Small intestine (tissue), 7 donors: Measurements from ENCODE around the gene GRPEL2. TPM values are rescaled to one million over a fixed set of nuclear protein-coding genes. Genes with fewer than 3 reads are reported as not detected.
A peak's percentile ranks its signal among the peaks of the same experiment; 100 is the strongest.

Experiments
- DNase-seq, 2 donors: peaks; one replicate each; pipeline versions ENCODE4 v3.0.0 to v3.0.0-alpha.2; 2013
- FAIRE-seq: peaks from 2 replicates; lab custom pipeline; 2012; peaks lifted over from hg19 to GRCh38; lab: Jason Lieb, UNC
- H3K27ac ChIP-seq, 3 donors: one replicate each; pipeline ENCODE4 v1.5.1; 2013; ENCODE audit warnings: low read length in 2 of 3, mild to moderate bottlenecking in 2 of 3, control low read depth in 1 of 3, inconsistent platforms in 1 of 3, low read depth in 1 of 3, moderate library complexity in 1 of 3
- H3K27me3 ChIP-seq, 3 donors: one replicate each; pipeline ENCODE4 v1.6.1; 2013; ENCODE audit warnings: low read length in 3 of 3, inconsistent platforms in 1 of 3; ENCODE audit not compliant: control insufficient read depth in 3 of 3, insufficient read depth in 3 of 3
- H3K36me3 ChIP-seq, 3 donors: one replicate each; pipeline ENCODE4 v1.6.1; 2013; ENCODE audit warnings: low read length in 3 of 3, inconsistent platforms in 1 of 3, low read depth in 1 of 3, mild to moderate bottlenecking in 1 of 3, moderate library complexity in 1 of 3; ENCODE audit not compliant: control insufficient read depth in 3 of 3, insufficient read depth in 2 of 3
- H3K4me1 ChIP-seq, 3 donors: one replicate each; pipeline ENCODE4 v1.6.1; 2013; ENCODE audit warnings: low read length in 2 of 3, inconsistent platforms in 1 of 3, low read depth in 1 of 3, mild to moderate bottlenecking in 1 of 3, moderate library complexity in 1 of 3; ENCODE audit not compliant: control insufficient read depth in 3 of 3, insufficient read depth in 2 of 3
- H3K4me3 ChIP-seq, 3 donors: one replicate each; pipeline ENCODE4 v1.5.1; 2013; ENCODE audit warnings: low read length in 3 of 3, control low read depth in 1 of 3, inconsistent platforms in 1 of 3, low read depth in 1 of 3, mild to moderate bottlenecking in 1 of 3, moderate library complexity in 1 of 3
- H3K9me3 ChIP-seq, 2 donors: one replicate each; pipeline ENCODE4 v1.6.1; 2013; ENCODE audit warnings: low read depth in 1 of 2, low read length in 1 of 2; ENCODE audit not compliant: control insufficient read depth in 2 of 2, insufficient read depth in 1 of 2
- WGBS, 3 donors: extraction: QIAGEN DNeasy Blood & Tissue Kit; methylation state at CpG; one replicate each; pipeline ENCODE4 v1.1.7; 2013; 5-methylcytosine and 5-hydroxymethylcytosine counted together
- polyA plus RNA-seq, 4 donors: library from polyadenylated mRNA; stranded (reverse) in 3 of 4; unstranded in 1 of 4; fragments of 200-250 nt in 3 of 4; fragments of 120-200 nt in 1 of 4; gene quantifications; one replicate each; pipeline versions ENCODE4 v1.2.1 to v1.2.3, GENCODE V29; 2013
- donor health status: healthy with polysubstance abuse.
- donor health status: control.
- donor health status: control.
- donor health status: Bipolar disorder and iron deficiency.
- donor health status: healthy.

GRPEL2 gene
- polyA plus RNA-seq, 4 donors: 2.9 to 16.3 (median 8.7) TPM

GRCh38 chr5:149381986-149382338, 36.7 kb downstream of the GRPEL2 start:
- Histone ChIP-seq H3K4me3 (no peak overlapping the region), H3K27me3 (peaks cover 0 to 3% (median 0%) of the 10 kb centered on the region in 3 donors), H3K4me1 (peaks cover 0 to 19% (median 0%) of the 10 kb centered on the region in 3 donors), H3K36me3 (no peaks in the 10 kb centered on the region), H3K9me3 (no peaks in the 10 kb centered on the region), H3K27ac (peak overlapping the region in 2 of 3 donors; percentile 68 to 86)
- FAIRE-seq (no peak), DNase-seq (peak; percentile 60 to 82)
- WGBS, 3 donors: 34 to 37% (median 36%) methylated on average over 16 of the region's 16 CpGs

GRCh38 chr5:149382517-149383220, 37.4 kb downstream of the GRPEL2 start:
- WGBS, 3 donors: 76 to 81% (median 81%) methylated on average over 12 of the region's 12 CpGs
- no peaks in the 10 kb centered on the region for H3K9me3 ChIP-seq
- peaks cover 0 to 3% (median 0%) of the 10 kb centered on the region in 3 donors for H3K27me3 ChIP-seq
- DNase-seq: no peak
- FAIRE-seq: no peak
- H3K27ac ChIP-seq: peak overlapping the region in 2 of 3 donors; percentile 53 to 86
- no peaks in the 10 kb centered on the region for H3K36me3 ChIP-seq
- no peak overlapping the region for H3K4me3 ChIP-seq
- H3K4me1 ChIP-seq: peaks cover 0 to 20% (median 0%) of the 10 kb centered on the region in 3 donors

- peaks cover 0 to 3% (median 0%) of the 10 kb centered on the region in 3 donors for H3K27me3 ChIP-seq
- peaks cover 0 to under 1% of the 10 kb centered on the region in 2 donors for H3K9me3 ChIP-seq
- peak overlapping the region in 2 of 3 donors; percentile 53 to 86 for H3K27ac ChIP-seq
- no peaks in the 10 kb centered on the region for H3K36me3 ChIP-seq
- H3K4me1 ChIP-seq: peaks cover 0 to 23% (median 0%) of the 10 kb centered on the region in 3 donors
- no peak overlapping the region for H3K4me3 ChIP-seq
- DNase-seq (no peak), FAIRE-seq (no peak)
- 73 to 93% (median 88%) methylated on average over 9 of the region's 9 CpGs for WGBS, 3 donors
These were observed 38.1 kb downstream of the GRPEL2 start for GRCh38 chr5:149383399-149383798.

- DNase-seq (no peak), FAIRE-seq (no peak)
- no peaks in the 10 kb centered on the region for H3K36me3 ChIP-seq
- WGBS, 3 donors: 70 to 77% (median 73%) methylated on average over 5 of the region's 5 CpGs
- no peak overlapping the region for H3K4me3 ChIP-seq
- H3K27ac ChIP-seq: peak overlapping the region in 2 of 3 donors; percentile 57 to 87
- H3K9me3 ChIP-seq: peaks cover 0 to 2% of the 10 kb centered on the region in 2 donors
- H3K27me3 ChIP-seq: no peaks in the 10 kb centered on the region
- peaks cover 0 to 20% (median 0%) of the 10 kb centered on the region in 3 donors for H3K4me1 ChIP-seq
These were observed 40.9 kb downstream of the GRPEL2 start for GRCh38 chr5:149386166-149386565.

GRCh38 chr5:149387081-149387631, 41.9 kb downstream of the GRPEL2 start:
- no peak overlapping the region for H3K4me3 ChIP-seq
- peaks cover 0 to 2% of the 10 kb centered on the region in 2 donors for H3K9me3 ChIP-seq
- H3K36me3 ChIP-seq: no peaks in the 10 kb centered on the region
- H3K4me1 ChIP-seq: peaks cover 0 to 17% (median 0%) of the 10 kb centered on the region in 3 donors
- no peak for FAIRE-seq
- H3K27me3 ChIP-seq: no peaks in the 10 kb centered on the region
- DNase-seq: no peak
- H3K27ac ChIP-seq: peak overlapping the region in 2 of 3 donors; percentile 43 to 87
- WGBS, 3 donors: 64 to 75% (median 73%) methylated on average over 9 of the region's 9 CpGs

GRCh38 chr5:149387982-149388381, 42.7 kb downstream of the GRPEL2 start:
- WGBS, 3 donors: 52 to 85% (median 59%) methylated on average over 1 of the region's 1 CpG
- peaks cover 0 to 17% (median 0%) of the 10 kb centered on the region in 3 donors for H3K4me1 ChIP-seq
- H3K27ac ChIP-seq: peak overlapping the region in 2 of 3 donors; percentile 44 to 87
- no peak for FAIRE-seq
- no peak overlapping the region for H3K4me3 ChIP-seq
- peaks cover 0 to 2% of the 10 kb centered on the region in 2 donors for H3K9me3 ChIP-seq
- no peaks in the 10 kb centered on the region for H3K27me3 ChIP-seq
- H3K36me3 ChIP-seq: no peaks in the 10 kb centered on the region
- DNase-seq: no peak

- FAIRE-seq (no peak), DNase-seq (no peak)
- Histone ChIP-seq H3K27ac (peak overlapping the region in 1 of 3 donors; percentile 87), H3K4me1 (peaks cover 0 to 17% (median 0%) of the 10 kb centered on the region in 3 donors), H3K9me3 (peaks cover 0 to 2% of the 10 kb centered on the region in 2 donors), H3K4me3 (no peak overlapping the region), H3K36me3 (no peaks in the 10 kb centered on the region), H3K27me3 (no peaks in the 10 kb centered on the region)
- 72 to 90% (median 78%) methylated on average over 7 of the region's 7 CpGs for WGBS, 3 donors
These were observed 43.3 kb downstream of the GRPEL2 start for GRCh38 chr5:149388498-149389190.
